ENCODE data around the gene YAE1.

DNA sequence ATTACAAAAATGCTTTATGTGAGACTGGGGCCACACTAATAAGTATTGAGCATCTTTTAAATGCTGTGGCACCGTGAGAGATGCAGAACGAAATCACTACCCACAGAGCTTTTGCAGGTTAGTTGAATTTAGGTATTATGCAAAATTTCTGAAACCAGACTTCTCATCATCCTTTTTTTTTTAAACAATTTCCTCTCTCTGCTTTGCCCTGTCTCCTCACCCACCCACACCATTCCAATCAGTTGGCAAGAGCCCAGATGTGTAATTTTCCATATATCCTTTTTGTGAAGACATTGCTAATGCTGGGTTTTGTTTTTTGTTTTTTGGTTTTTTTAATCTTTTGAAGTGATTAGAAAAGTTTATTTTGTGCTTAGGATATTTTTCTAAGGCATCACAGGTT is 1.1 kb downstream of the YAE1 start:
- TF ChIP-seq, protein P1, sequence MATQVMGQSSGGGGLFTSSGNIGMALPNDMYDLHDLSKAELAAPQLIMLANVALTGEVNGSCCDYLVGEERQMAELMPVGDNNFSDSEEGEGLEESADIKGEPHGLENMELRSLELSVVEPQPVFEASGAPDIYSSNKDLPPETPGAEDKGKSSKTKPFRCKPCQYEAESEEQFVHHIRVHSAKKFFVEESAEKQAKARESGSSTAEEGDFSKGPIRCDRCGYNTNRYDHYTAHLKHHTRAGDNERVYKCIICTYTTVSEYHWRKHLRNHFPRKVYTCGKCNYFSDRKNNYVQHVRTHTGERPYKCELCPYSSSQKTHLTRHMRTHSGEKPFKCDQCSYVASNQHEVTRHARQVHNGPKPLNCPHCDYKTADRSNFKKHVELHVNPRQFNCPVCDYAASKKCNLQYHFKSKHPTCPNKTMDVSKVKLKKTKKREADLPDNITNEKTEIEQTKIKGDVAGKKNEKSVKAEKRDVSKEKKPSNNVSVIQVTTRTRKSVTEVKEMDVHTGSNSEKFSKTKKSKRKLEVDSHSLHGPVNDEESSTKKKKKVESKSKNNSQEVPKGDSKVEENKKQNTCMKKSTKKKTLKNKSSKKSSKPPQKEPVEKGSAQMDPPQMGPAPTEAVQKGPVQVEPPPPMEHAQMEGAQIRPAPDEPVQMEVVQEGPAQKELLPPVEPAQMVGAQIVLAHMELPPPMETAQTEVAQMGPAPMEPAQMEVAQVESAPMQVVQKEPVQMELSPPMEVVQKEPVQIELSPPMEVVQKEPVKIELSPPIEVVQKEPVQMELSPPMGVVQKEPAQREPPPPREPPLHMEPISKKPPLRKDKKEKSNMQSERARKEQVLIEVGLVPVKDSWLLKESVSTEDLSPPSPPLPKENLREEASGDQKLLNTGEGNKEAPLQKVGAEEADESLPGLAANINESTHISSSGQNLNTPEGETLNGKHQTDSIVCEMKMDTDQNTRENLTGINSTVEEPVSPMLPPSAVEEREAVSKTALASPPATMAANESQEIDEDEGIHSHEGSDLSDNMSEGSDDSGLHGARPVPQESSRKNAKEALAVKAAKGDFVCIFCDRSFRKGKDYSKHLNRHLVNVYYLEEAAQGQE (IDR thresholded peaks at IDR 0.05; ENCODE audit: low read depth), result no peak
- no peak for TF ChIP-seq EGR1 (IDR thresholded peaks at IDR 0.05)
- TF ChIP-seq CEBPB (IDR thresholded peaks at IDR 0.05), result no peak
- no peak for TF ChIP-seq TAF1 (IDR thresholded peaks at IDR 0.05; ENCODE audit: low read depth)
- no peak for TF ChIP-seq EP300 (IDR thresholded peaks at IDR 0.05; ENCODE audit: borderline replicate concordance)
- no peak for TF ChIP-seq YY1 (IDR thresholded peaks at IDR 0.05; ENCODE audit: low read depth)
- TF ChIP-seq RAD21 (IDR thresholded peaks at IDR 0.05; ENCODE audit: low read depth), result no peak
- TF ChIP-seq, protein P2, sequence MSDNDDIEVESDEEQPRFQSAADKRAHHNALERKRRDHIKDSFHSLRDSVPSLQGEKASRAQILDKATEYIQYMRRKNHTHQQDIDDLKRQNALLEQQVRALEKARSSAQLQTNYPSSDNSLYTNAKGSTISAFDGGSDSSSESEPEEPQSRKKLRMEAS (IDR thresholded peaks at IDR 0.05), result no peak
- TF ChIP-seq CREB1 (IDR thresholded peaks at IDR 0.05; ENCODE audit: low read depth), result no peak
